ENCODE results near the gene SMARCB1.

Gene SMARCB1

DNA sequence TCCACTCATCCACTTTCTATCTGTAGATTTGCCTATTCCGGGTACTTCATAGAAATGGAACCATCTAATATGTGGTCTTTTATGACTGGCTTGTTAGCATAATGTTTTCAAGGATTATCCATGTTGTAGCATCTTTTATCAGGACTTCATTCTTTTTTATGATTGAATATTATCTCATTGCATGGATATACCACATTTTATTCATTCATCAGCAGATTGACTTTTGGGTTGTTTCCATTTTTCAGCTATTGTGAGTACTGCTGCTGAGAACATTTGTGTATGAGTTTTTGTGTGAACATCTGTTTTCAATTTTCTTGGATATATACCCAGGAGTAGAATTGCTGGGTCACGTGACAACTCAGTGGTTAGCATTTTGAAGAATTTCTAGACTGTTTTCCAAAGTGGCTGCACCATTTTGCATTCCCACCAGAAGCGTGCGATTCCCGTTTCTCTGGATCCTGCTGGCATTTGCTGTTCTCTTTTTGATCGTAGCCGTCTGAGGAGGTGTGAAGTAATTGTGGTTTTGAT, 43.1 kb downstream of the SMARCB1 start:
- no peak for DNase-seq (ENCODE audit: low read depth in 2 of 3, low spot score in 2 of 3)

DNA sequence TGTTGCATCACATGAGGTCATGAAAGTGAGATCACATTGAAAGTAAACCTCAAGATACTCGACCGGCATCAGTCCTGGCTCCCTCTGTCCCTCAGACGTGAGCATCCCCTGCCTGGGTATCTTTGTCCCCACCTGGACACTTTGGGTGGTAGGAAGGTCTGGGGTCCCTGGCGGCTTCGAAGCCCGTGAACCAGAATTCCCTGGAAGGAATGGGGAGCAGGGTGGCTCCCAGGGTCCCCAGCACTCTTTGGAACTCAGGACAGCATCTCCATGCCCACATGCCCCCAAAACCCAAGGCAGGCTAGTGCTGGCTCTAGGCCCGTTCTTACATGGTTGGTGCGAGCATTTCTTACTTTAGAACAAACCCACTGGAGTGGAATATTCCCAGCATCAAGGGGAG, 44.5 kb downstream of the SMARCB1 start:
- DNase-seq (ENCODE audit: low read depth in 2 of 3, low spot score in 2 of 3) = no peak

DNA sequence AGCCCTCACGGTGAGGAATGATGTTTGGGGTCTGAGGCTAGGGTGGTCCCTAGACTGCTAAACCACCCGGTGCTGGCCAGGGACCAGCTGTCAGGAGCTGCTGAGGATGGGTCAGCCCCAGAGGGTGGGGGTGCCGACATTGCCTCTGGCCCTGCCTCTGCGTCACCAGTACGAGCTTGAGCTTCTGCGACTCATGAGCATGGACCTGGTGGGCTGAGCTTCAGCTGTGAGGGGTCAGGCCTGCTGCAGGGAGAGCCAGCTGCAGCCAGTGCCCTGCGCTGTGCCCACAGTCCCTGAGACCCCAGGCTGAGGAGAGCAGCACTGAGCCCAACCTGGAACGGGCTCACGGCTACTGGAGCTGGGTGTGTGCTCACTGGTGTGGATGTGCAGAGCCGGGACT, 45.0 kb downstream of the SMARCB1 start:
- DNase-seq (ENCODE audit: low read depth in 2 of 3, low spot score in 2 of 3) = no peak

DNA sequence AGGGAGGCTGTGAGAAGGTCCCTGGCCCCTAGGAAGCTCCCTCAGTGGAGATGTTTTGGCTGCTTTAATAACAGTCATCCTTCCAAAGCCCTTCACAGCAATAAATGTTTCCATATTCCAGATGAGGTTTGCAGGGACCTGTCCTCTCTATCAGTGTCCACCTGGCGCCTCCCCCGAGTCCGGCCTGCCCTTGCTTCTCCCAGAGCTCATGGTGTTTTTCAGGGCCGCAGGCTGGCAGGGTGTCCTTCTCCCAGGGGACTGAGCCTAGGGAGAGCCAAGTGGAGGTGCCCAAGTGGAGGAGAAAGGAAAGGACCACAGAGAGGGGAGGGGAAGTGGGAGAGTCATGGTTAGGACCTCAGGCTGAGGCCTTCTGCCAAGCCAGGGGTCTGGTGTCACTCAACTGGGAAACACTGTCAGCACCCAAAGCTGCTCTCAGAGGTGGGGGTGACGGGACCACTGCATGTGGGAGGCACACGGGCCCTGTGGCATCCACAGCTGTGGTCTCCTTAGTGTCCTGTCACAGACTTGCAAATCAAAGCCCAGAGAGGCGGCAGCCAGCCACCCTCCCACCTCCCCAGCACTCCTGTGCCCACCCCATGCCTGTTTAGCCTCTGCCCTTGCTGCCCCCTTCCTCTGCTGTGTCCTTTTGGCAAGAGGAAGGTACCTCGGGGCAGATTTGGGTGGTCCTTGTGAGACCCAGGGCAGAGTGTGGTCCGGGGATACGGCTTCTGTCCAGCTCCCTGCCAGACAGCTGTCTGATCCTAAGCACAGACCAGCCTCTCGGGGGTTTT, 45.7 kb downstream of the SMARCB1 start:
- no peak for DNase-seq (ENCODE audit: low read depth in 2 of 3, low spot score in 2 of 3)

DNA sequence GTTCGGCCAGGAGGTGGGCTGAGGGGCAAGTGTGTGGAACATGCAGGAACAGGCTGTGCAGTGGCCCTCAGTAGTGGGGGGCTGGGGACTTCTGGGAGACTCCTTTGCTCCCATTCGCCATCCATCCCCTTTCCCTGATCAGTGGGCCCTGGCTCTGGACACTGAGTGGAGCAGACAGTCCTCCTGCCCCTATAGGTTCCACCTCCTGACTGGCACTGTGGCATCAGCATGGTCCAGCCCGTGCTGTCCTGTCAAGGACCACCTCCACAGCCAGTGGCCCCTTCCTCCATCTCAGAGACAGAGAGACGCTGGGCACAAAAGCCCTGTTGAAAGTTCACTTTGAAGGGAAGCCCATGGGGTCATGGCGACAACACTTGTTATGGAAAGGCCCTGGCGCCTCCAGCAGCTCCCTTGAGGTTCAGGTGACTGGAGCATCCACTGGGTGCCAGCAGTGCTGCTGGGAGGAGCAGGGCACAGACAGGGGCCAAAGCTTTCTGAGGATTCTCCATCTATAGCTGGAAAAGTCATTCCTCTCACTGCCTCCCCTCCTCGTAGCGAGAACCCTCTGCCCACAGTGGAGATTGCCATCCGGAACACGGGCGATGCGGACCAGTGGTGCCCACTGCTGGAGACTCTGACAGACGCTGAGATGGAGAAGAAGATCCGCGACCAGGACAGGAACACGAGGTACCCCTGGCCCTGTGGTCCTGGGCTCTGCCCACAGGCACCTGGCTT, 46.4 kb downstream of the SMARCB1 start:
- no peak for DNase-seq (ENCODE audit: low read depth in 2 of 3, low spot score in 2 of 3)

DNA sequence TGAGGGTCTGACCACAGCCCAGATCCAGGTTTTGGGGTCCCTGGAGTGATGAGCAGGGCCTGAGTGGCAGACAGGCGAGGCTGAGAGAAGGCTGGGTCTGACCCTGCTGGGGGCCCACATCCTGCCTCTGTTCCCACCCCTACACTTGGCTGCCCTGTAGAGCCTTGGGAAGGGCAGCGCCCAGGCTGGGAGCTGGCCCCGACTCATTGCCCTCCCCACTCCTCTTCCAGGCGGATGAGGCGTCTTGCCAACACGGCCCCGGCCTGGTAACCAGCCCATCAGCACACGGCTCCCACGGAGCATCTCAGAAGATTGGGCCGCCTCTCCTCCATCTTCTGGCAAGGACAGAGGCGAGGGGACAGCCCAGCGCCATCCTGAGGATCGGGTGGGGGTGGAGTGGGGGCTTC, 47.1 kb downstream of the SMARCB1 start:
- no peak for DNase-seq (ENCODE audit: low read depth in 2 of 3, low spot score in 2 of 3)

DNA sequence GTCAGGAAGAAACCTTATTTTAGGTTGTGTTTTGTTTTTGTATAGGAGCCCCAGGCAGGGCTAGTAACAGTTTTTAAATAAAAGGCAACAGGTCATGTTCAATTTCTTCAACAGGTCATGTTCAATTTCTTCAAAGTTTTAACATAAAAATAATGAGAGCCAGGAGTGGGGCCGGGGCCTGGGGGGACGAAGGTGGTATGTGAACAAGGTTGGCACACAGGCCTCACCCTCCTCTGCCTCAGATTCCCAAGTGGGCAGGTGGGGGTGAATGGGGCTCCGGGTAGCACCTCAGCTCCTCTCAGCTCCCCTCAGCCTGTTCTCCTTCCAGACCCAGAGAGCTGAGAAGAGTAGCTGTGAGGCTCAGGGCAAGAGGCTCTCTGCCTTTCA, 47.6 kb downstream of the SMARCB1 start:
- no peak for DNase-seq (ENCODE audit: low read depth in 2 of 3, low spot score in 2 of 3)

DNA sequence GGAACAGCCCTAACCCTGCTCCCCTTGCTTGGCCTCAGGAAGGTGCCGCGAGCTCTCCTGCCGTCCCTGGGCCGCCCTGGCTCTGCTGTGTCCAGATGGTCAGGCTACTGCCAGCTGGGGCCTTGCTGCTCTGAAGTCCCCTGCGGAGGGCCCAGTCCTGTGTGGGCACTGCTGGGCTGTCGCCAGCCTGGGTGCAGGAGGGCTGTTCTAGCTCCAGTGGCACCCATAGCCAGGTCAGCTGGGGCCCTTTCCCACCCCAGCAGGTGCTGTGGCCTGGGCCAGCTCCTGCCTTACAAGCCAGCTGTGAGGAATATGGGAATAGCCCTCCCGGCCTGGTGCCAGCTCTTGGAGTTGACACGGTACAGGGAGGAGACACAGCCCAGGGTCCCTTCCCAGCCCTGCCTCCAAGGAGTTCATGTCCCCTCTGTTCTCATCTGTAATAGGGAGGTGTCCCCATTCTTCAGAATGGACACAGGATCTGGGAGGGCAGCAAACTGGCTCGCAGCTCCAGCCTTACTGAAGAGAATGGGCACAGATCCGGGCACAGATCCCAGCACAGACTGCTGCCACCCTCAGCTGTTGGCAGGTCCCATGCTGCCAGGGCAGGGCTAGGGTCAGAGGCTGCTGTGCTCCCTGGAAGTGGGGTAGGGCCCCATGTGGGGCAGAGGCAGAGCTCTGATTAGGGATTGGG, 48.2 kb downstream of the SMARCB1 start:
- DNase-seq (ENCODE audit: low read depth in 2 of 3, low spot score in 2 of 3) = no peak

DNA sequence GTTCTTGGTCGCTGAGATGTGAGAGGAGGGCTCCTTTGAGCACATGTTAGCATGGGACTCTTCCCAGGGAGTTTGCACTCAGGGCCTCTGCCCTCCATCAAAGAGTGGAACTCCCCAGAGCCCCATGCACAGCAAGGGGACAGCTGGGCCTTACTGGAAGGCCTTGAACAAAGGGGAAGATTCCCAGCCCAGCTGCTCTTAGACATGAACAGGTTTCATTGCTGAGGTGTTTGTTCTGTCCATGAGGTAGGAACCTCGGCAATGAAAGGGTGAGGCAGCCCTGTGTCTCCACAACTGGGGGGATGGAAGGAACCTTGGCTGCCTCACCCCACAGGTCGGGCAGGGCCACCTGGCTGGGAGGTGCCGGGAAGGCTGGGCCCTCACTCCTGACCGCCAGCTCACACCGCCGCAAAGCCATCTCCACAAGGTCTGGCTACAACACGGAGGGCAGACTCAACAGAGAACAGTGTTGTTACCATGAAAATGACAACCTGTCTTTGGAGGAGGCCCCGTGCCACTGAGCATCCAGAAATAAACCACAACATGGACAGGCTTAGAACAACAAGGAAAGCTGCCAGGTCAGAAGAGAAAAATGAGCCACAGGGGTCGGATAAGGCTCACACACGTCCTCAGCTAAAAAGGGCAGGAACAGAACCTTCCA, 48.8 kb downstream of the SMARCB1 start:
- DNase-seq (ENCODE audit: low read depth in 2 of 3, low spot score in 2 of 3) = no peak

DNA sequence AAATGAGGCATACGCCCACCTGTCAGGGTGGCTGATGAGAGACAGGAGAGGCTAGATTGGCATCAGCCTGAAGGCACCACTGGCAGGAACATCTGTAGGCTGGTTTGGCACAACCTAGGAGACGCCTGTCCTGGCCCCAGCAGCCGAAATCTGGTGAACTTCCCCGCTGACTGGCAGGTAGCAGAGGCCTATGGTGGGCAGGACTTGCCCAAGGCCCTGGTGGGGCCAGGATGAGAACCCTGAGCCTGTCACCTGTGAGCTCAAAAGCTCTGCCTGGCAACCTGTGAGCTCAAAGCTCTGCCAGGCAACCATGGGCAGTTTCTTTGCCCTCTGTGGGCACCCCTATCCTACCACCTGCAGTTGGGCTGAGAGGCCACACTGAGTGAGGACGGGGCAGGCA, 49.5 kb downstream of the SMARCB1 start:
- no peak for DNase-seq (ENCODE audit: low read depth in 2 of 3, low spot score in 2 of 3)

DNA sequence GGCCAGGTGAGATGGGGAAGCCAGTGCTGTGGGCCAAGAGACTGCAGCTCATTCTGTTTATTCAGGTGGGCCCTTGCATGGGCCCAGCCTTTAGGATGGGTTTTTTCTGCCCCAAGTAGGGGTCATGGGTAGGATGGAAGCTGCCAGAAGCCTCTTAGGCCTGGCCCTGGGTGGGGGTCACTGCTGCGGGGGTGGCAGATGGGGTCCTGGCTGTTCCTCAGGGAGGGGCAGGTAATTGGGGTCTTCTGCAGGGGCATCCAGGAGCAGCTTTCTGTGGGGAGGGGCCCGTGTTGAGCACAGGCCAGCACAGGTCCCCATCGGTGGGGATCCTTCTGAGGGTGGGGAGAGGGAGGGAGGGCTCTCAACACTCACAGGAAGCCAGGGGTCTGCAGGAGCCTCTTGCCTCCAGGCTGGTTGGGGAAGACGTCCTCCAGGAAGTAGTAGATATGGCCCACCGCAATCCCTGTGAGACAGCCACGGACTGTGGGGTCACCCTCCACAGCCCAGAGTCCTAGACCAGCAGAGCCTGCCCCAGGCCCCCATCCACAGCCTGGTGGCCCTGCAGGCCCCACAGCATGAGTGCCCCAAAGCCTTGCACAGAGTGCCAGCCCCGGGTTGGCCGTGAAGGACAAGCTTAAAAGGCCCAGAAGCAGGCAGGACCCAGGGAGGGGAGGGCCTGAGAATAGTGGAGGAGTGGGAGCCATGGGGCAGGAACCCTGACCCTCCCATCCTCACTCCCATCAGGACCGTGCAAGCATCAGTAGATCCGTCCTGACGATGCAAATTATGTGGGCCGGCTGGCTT, 50.1 kb downstream of the SMARCB1 start:
- no peak for DNase-seq (ENCODE audit: low read depth in 2 of 3, low spot score in 2 of 3)

DNA sequence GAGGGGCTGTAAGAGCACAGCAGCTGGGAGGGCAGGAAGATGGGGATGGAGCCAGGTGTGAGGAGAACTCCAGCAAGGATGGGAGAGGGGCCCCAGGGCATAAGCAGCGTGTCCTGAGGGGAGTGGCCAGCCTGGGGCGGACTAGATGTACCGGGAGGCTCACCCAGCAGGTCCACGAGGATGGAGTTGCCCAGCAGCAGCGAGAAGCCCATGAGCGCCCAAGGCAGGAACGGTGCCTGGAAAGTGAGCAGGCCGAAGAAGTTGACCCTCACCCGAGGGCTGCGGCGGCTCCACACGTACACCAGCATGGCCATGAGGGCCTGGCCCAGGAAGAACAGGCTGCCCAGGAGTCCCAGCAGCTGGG, 50.7 kb downstream of the SMARCB1 start:
- no peak for DNase-seq (ENCODE audit: low read depth in 2 of 3, low spot score in 2 of 3)

DNA sequence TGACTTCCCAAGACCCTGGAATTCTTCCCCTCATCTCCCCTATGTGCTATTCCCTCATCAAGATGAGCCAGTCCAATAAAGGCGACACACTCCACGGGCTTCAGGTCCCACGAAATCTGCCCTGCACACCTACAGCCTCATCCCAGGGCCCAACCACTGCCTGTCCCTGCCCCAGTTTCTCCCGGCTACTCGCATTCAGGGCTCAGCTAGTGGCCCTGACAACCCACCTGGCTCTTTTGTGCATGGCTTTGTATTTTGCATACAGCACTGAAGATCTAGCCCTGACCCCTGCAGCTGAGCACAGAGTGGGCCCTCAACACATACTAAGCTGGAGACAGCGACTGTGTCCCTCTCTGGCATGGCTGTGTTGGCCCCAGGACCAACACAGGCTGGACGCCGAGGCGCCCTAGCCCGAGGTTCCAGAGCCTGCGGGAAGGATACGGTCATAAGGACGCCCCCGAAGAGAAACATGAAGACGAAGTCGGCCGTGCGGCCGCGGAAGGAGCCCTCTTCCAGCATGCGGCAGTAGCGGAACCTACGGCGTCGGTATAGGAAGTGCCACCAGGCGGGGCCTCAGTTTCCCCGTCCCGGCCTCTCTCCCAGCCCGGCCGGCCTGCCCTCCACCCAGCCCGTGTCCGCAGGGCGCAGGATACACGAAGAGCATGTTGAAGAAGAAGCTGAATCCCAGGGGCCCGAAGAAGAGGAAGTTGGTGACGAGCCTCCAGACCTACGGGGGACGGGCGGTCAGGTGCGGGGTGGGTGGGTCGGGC, 51.3 kb downstream of the SMARCB1 start:
- DNase-seq (ENCODE audit: low read depth in 2 of 3, low spot score in 2 of 3) = no peak

DNA sequence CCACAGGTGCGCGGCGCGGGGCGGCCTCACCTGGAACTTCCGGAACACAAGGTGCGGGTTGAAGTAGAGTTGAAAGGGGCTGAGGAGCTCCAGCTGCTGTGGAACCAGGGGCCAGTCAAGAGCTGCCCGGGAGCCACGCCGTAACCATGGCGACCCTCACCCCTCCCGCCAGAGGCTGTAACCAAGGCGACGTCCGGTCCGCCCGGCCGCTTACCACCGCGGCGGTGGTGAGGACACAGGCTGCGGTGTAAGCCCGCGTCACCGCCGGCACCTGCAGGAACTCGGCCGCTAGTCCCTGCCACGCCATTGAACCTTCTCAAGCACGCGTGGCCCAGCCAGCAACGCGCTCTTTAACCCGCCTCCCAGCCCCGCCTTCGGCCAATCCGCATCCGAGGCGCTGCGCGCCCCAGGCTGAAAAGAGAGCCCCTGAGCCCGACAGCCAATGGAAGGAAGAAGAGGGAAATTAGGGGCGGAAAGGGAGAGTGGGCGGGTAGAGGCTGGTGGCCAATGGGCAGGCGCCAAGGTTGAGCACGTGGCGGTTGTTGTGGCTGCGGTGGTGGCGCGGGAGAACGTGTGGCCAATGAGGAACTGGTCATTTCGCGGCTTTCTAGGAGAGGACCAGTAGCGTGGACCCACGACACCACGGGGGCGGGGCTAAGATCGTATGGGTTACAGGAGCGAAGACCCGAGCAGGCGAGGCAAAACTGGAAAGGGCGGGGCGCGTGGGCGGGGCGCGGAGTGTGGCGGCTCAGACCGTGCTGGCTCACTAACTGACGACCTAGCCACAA, 52.1 kb downstream of the SMARCB1 start, which contains the start of gene DERL3:
Gene DERL3 (minus strand): TSS at position 326 of the 788 bp plus-strand sequence. CDS start 19 bp downstream, at position 307.
- peak; percentile 88 to 97 (median 91) for DNase-seq (ENCODE audit: low read depth in 2 of 3, low spot score in 2 of 3)

DNA sequence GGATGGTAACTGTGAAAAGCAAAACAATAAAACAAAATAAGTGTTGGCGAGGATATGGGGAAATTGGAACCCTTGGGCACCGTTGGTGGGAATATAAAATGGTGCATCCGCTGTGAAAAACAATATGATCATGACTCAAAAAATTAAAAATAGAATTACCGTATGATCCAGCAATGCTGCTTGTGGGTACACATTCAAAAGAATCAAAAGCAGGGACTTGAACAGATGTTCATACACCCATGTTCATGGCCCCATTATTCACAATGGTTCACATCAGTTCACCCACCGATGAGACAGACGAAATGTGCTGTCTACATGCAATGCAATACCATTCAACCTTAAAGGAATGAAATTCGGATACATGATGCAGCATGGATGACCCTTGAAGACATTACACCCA, 53.3 kb downstream of the SMARCB1 start:
- DNase-seq (ENCODE audit: low read depth in 2 of 3, low spot score in 2 of 3) = no peak

DNA sequence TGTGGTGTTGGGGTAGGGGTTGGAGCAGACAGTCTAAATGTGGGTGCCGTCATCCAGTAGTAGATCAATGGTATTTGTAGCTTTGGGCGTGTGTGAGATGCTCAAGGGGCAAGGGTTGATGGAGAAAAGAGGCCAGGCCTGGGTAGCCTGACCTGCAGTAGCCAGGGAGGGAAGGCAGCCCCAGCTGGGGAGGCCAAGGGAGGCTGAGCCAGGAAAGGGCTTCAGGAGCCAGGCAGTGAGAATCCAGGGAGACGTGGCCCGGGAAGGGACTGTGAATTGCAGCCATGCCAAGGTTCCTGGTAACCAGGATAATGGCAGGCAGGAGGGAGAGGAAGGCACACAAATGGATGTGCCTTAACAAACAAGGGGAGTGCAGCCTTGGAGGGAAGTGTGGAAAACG, 54.5 kb downstream of the SMARCB1 start:
- no peak for DNase-seq (ENCODE audit: low read depth in 2 of 3, low spot score in 2 of 3)

DNA sequence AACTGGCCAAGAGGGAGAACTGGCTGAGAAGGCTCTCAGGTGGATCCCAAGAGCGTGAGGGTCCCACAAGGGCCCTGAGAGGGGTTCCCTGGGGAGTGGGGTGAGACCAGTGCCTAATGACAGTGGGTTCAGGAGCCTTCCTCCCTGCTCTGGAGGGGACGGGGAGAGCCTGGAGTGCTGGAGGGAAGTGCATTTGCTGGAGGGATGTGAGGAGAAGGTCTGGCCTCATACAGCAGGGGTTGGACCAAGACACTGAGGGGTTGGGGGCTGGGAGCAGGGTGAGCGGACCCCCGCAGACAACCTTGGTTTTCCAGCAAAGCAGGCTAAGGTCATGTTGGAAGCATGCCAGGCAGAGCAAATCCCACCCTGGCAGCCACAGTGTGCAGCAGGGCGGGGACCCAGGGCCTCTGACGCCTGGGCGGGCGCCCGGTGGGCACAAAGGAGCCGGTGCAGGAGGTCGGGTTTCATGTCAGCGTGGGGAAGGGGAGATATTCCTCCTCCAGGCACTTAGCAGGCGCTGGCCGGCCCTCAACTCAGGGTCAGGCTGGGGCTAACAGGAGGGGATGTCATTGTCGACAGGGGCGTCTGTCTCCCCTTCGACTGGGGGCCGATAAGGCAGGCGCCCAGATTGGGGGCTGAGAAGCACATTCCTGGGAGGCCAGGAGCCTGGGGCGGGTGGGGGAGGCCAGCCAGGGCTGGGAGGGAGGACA, 55.1 kb downstream of the SMARCB1 start:
- DNase-seq (ENCODE audit: low read depth in 2 of 3, low spot score in 2 of 3) = no peak

DNA sequence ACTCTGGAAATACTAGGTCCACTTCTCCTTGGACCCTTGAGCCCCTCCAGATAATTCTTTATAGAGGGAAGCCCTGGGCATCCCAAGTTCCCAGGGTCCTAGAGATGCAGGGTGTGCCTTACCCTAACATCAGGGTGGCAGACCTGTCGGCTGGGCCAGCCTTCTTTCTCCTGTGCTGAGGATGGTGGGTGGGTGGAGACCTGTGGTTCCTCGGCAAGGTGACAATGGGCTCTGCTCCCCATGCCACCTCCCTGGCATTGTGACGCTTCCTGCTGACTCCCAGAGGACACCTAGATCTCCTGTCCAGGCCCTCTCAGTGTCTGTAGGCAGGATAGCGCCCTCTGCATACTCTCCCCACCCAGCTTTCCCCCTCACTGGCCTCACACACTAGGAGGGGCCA, 55.8 kb downstream of the SMARCB1 start:
- DNase-seq (ENCODE audit: low read depth in 2 of 3, low spot score in 2 of 3) = no peak
